Measurements from ENCODE around the gene TINAGL1.
A peak's percentile ranks its signal among the peaks of the same experiment; 100 is the strongest.

TINAGL1 gene

DNA sequence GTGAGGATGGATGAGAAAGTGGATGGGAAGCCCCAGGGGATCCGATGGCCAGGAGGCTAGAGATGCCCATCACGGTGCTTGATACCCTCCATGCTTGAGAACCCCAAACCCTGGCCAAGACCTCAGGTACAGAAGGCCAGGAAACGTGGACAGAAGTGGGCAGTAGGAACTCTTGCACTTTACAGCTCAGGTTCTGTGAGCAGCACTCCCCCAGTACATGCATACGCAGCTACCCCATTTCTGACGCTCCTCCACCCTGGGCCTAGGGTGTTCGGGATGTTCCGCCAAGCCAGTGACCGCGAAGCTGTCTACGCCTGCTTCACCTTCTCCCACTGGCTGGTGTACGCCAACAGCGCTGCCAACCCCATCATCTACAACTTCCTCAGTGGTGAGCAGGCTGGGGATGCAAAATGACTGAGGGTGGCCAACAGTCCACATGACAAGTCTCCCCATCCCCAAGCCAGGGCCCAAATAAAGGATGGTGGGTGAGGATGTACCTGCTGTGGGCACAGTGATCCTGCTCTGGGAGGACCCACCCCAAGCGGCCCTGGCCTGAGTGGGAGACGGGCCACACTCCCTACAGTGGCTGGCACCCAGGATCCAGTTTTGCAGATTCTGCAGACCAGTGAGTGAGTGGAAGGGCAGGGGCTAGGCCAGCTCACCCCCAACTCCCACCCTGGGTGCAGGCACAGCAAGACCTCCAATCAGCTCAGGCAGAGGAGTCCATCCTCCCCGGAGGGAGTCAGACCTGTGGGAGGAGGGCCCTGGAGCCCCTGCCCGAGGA is 48.6 kb downstream of the TINAGL1 start:
- H3K36me3 ChIP-seq (replicated peaks; ENCODE audit: low read depth, low read length): no peaks in the 10 kb centered on the region
- no peak overlapping the region for H3K4me3 ChIP-seq (ENCODE audit: low read length)
- H3K9ac ChIP-seq (ENCODE audit: low read length): no peak overlapping the region
- no peaks in the 10 kb centered on the region for H3K9me3 ChIP-seq (ENCODE audit: insufficient read depth, low read length)
- no peak overlapping the region for H3K27ac ChIP-seq (ENCODE audit: low read length)
- no peaks in the 10 kb centered on the region for H3K79me2 ChIP-seq (ENCODE audit: low read length)
- H3K4me2 ChIP-seq (ENCODE audit: low read length): 0 out of 2 replicates have a peak overlapping the region, but pooled peaks have one; percentile 12
- peaks cover 11% of the 10 kb centered on the region for H3K4me1 ChIP-seq (ENCODE audit: low read length)
- no peak for TF ChIP-seq CTCF (IDR thresholded peaks at IDR 0.05; ENCODE audit: low read depth, low read length)
- TF ChIP-seq EZH2phosphoT487 (IDR thresholded peaks at IDR 0.05; ENCODE audit: low read depth): no peak
- no peaks in the 10 kb centered on the region for H3K27me3 ChIP-seq (ENCODE audit: low read depth, low read length)
- H2AFZ ChIP-seq (ENCODE audit: low read depth, low read length): no peak overlapping the region
- H4K20me1 ChIP-seq (ENCODE audit: insufficient read depth, low read length): no peaks in the 10 kb centered on the region

- no peak overlapping the region for H3K27ac ChIP-seq (ENCODE audit: low read length)
- no peak overlapping the region for H3K9ac ChIP-seq (ENCODE audit: low read length)
- no peaks in the 10 kb centered on the region for H3K9me3 ChIP-seq (ENCODE audit: insufficient read depth, low read length)
Measured at GRCh38 chr1:31625561-31626222, 49.4 kb downstream of the TINAGL1 start.

GRCh38 chr1:31626223-31627207 is 50.2 kb downstream of the TINAGL1 start:
- Histone ChIP-seq H3K27me3 (ENCODE audit: low read depth, low read length) (no peaks in the 10 kb centered on the region), H3K27ac (ENCODE audit: low read length) (no peak overlapping the region), H2AFZ (ENCODE audit: low read depth, low read length) (no peak overlapping the region), H3K4me2 (ENCODE audit: low read length) (no peak overlapping the region), H3K4me3 (ENCODE audit: low read length) (no peak overlapping the region), H3K4me1 (ENCODE audit: low read length) (peaks cover 11% of the 10 kb centered on the region), H4K20me1 (ENCODE audit: insufficient read depth, low read length) (no peaks in the 10 kb centered on the region), H3K36me3 (replicated peaks; ENCODE audit: low read depth, low read length) (no peaks in the 10 kb centered on the region), H3K9ac (ENCODE audit: low read length) (no peak overlapping the region), H3K79me2 (ENCODE audit: low read length) (no peaks in the 10 kb centered on the region), H3K9me3 (ENCODE audit: insufficient read depth, low read length) (no peaks in the 10 kb centered on the region)
- no peak for TF ChIP-seq EZH2phosphoT487 (IDR thresholded peaks at IDR 0.05; ENCODE audit: low read depth)
- no peak for TF ChIP-seq CTCF (IDR thresholded peaks at IDR 0.05; ENCODE audit: low read depth, low read length)

More at GRCh38 chr1:31625561-31626222, 49.4 kb downstream of the TINAGL1 start:
- no peak for TF ChIP-seq EZH2phosphoT487 (IDR thresholded peaks at IDR 0.05; ENCODE audit: low read depth)
- TF ChIP-seq CTCF (IDR thresholded peaks at IDR 0.05; ENCODE audit: low read depth, low read length): no peak
- H3K27me3 ChIP-seq (ENCODE audit: low read depth, low read length): no peaks in the 10 kb centered on the region
- H2AFZ ChIP-seq (ENCODE audit: low read depth, low read length): no peak overlapping the region
- no peak overlapping the region for H3K4me3 ChIP-seq (ENCODE audit: low read length)
- H3K79me2 ChIP-seq (ENCODE audit: low read length): no peaks in the 10 kb centered on the region
- H4K20me1 ChIP-seq (ENCODE audit: insufficient read depth, low read length): no peaks in the 10 kb centered on the region
- H3K36me3 ChIP-seq (replicated peaks; ENCODE audit: low read depth, low read length): no peaks in the 10 kb centered on the region
- no peak overlapping the region for H3K4me2 ChIP-seq (ENCODE audit: low read length)
- peaks cover 11% of the 10 kb centered on the region for H3K4me1 ChIP-seq (ENCODE audit: low read length)
